Neural crest cell (in vitro differentiated cells): ENCODE data around the gene CDH23. TPM values are rescaled to one million over a fixed set of nuclear protein-coding genes. Genes with fewer than 3 reads are reported as not detected.

Source experiments
- DNase-seq: peaks from one replicate; pipeline ENCODE4 v3.0.0; 2021; ENCODE audit warnings: low read depth, mixed read lengths, low spot score
- H3K27ac Mint-ChIP-seq: one replicate; pipeline ENCODE4 v1.8.0; 2021; ENCODE audit warnings: mild to moderate bottlenecking, mixed read lengths; ENCODE audit not compliant: unreplicated experiment
- H3K27me3 Mint-ChIP-seq: 2 replicates; pipeline ENCODE4 v1.8.0; 2021; ENCODE audit warnings: low read depth, mild to moderate bottlenecking, mixed read lengths
- H3K36me3 Mint-ChIP-seq: 2 replicates; pipeline ENCODE4 v1.8.0; 2021; ENCODE audit warnings: low read depth, mild to moderate bottlenecking, mixed read lengths
- H3K4me1 Mint-ChIP-seq: 2 replicates; pipeline ENCODE4 v1.8.0; 2021; ENCODE audit warnings: mixed read lengths
- H3K4me3 Mint-ChIP-seq: one replicate; pipeline ENCODE4 v1.8.0; 2021; ENCODE audit warnings: mild to moderate bottlenecking, mixed read lengths
- H3K9me3 Mint-ChIP-seq: 2 replicates; pipeline ENCODE4 v1.8.0; 2021; ENCODE audit warnings: mixed read lengths
- CTCF ChIP-seq: fragments of 200-600 bp; sonication (generic); conservative IDR thresholded peaks from 2 replicates; pipeline ENCODE4 v1.5.0; 2021; ENCODE audit warnings: antibody characterized with exemption, mild to moderate bottlenecking
- total RNA-seq: library from RNA; stranded (reverse); gene quantifications from 2 replicates; pipeline ENCODE4 v1.2.1, GENCODE V29; 2021

CDH23 gene
- total RNA-seq, 1 donor from 2014 or later = 2.6 TPM

- no peak for DNase-seq
- no peaks in the 10 kb centered on the region for H3K36me3 Mint-ChIP-seq
These were observed 6.8 kb upstream of the CDH23 start for GRCh38 chr10:71389768-71390460.

GRCh38 chr10:71390461-71390835 lies 6.3 kb upstream of the CDH23 start:
- no peak for TF ChIP-seq CTCF
- no peak for DNase-seq
- Mint-ChIP-seq H3K4me1 (peaks cover 6% of the 10 kb centered on the region), H3K27ac (no peak overlapping the region), H3K4me3 (no peak overlapping the region), H3K36me3 (no peaks in the 10 kb centered on the region), H3K9me3 (no peaks in the 10 kb centered on the region), H3K27me3 (peaks cover 20% of the 10 kb centered on the region)

More at GRCh38 chr10:71389768-71390460, 6.8 kb upstream of the CDH23 start:
- Mint-ChIP-seq H3K4me3 (no peak overlapping the region), H3K4me1 (peaks cover 6% of the 10 kb centered on the region), H3K27me3 (peaks cover 14% of the 10 kb centered on the region), H3K9me3 (no peaks in the 10 kb centered on the region), H3K27ac (no peak overlapping the region)
- TF ChIP-seq CTCF = no peak

- Mint-ChIP-seq H3K4me1 (peaks cover 6% of the 10 kb centered on the region), H3K27me3 (peaks cover 26% of the 10 kb centered on the region), H3K4me3 (no peak overlapping the region), H3K36me3 (no peaks in the 10 kb centered on the region), H3K27ac (no peak overlapping the region), H3K9me3 (no peaks in the 10 kb centered on the region)
- DNase-seq = no peak
- TF ChIP-seq CTCF = no peak
These were observed 5.6 kb upstream of the CDH23 start for GRCh38 chr10:71390921-71391690.

- no peak for TF ChIP-seq CTCF
These were observed 5.0 kb upstream of the CDH23 start for GRCh38 chr10:71391701-71392100.

GRCh38 chr10:71392292-71392691 lies 4.4 kb upstream of the CDH23 start:
- TF ChIP-seq CTCF = no peak
- Mint-ChIP-seq H3K9me3 (no peaks in the 10 kb centered on the region), H3K27ac (no peak overlapping the region), H3K27me3 (peaks cover 32% of the 10 kb centered on the region), H3K36me3 (no peaks in the 10 kb centered on the region), H3K4me3 (no peak overlapping the region), H3K4me1 (peaks cover 6% of the 10 kb centered on the region)
- DNase-seq = no peak

More at GRCh38 chr10:71391701-71392100, 5.0 kb upstream of the CDH23 start:
- Mint-ChIP-seq H3K36me3 (no peaks in the 10 kb centered on the region), H3K4me3 (no peak overlapping the region), H3K27ac (no peak overlapping the region), H3K27me3 (peaks cover 27% of the 10 kb centered on the region), H3K9me3 (no peaks in the 10 kb centered on the region), H3K4me1 (peaks cover 6% of the 10 kb centered on the region)
- DNase-seq = no peak
